Eye (tissue), 1 donor: ENCODE results near the gene NRG3.

ENCODE experiments used
- DNase-seq: peaks from one replicate; pipeline ENCODE4 v3.0.0-alpha.2; 2015

Gene NRG3

DNA sequence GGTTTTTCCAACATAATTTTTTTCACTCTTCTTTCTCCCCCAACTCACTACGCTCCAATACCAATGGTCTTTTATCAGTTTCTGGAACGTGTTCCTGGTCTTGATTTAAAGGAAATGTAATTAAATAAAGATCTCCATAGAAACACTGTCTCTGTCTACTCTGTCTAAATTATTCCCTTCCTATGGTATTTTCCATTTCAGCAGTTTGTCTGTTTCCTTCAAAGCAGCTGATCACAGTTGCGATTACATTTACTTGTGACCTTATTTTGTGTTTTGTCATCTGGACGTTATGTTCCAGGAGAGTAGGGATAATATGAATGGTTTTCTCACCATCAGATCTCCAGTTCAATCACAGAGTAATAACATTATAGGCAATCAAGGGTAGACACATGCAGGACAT, 359.2 kb downstream of the NRG3 start:
- no peak for DNase-seq

DNA sequence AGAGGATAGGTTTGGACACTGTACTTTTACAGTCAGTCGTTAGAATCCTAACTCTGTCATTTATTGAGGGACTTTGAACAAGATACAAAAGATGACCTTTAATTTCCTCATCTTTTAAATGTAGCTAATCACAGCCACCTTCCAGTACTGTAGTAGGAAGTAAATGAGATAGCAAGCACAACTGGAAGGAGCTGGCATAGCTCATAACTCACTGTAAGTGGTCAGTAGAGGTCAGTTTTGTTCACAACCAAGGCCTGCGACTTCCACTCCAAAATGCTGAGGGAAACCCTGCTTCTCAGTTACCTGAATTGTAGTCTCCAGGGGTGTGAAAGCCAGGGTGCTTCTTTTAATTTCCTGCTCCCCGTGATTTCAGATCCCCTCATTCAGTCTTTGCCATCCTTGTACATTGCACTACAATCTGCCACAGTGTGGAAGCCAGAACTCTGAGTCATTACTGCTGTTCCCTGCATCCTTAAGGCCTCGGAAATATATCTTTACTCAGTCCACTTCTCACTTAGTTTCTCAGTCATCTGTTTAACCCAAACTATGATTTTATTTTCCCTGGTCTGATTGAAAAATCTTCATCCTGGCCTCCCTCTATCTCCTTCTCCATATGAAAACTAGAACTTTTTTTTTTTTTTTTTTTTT, 361.2 kb downstream of the NRG3 start:
- DNase-seq = no peak

GRCh38 chr10:82238291-82238690, 363.3 kb downstream of the NRG3 start:
- no peak for DNase-seq

DNA sequence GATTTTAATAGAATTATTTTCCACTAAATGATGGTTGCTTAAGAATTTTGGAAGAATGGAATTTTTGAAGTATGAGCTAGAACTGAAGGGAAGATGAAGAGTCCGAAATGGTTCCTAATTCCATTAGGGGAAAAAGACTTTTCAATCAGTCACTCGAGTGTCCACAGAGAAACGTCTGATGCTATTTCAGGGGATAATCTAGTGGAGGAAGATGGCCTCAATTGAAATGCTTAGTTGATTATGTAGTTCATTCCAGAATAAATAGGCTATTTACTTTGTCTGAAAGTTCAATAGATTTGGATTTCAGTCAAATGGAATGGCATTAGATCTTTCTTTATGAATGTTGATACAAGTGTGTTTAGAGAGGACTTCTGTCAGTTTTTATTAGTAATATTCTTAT, 365.4 kb downstream of the NRG3 start:
- no peak for DNase-seq

DNA sequence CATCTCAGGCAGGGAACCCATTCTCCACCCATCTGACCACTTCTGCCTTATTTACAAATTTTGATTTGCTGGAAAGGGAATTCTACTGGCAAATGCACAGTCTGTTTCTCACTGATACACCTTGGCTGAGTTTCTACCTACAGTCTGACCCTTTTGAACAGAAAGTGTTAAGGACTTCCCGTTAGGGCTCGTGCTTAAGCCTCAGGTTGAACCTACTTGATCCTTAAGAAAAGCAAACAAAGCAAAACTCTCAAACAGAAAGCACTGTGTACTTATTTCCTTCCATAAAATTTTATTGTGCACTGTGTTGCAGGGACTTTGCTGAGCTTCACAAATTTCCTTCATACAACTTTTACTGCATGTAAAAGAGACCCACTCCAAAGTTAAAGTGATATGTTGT, 367.8 kb downstream of the NRG3 start:
- DNase-seq = no peak

DNA sequence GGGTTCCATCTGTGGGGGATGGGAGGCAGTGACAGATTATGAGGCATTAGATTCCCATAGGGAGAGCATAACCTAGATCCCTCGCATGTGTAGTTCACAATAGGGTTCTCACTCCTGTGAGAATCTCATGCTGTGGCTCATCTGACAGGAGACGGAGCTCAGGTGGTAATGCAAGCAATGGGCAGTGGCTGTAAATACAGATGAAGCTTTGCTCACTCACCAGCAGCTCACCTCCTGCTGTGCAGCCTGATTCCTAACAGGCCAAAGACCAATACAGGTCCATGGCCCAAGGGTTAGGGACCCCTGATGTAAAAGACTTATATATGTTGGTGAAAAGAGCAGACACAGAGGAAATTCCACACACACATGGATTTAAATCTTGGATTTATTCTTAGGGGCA, 370.2 kb downstream of the NRG3 start:
- peak; percentile 30 for DNase-seq

DNA sequence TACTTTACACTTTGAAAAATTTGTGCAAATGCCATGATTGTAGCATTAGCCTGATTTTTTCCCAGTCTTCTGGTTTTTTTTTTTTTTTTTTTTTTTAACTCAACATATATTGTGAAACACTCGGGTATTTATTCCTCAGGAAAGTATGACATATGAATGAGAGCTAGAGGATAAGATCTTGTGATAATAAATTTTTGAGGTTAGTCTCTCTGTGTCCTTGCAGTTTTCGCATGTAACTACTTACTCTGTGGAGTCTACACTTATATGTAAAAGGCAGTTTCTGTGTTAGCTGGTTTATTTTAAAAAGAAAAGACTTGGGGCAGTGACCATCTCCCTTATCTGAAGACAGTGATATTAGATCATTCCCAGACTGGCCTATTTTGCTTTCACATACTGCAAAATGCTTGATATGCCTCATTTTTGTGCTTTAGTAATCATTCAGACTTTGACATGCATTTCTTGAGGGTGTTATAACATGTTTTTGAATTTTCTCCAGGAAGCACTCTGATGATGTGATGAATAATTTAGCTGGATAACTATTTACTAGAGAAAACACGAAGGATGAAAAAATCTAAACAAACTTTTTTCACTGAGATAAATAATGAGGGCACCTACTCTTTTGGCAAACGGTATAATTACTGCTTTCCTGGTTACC, 371.0 kb downstream of the NRG3 start:
- DNase-seq = no peak

GRCh38 chr10:82249141-82249540, 374.1 kb downstream of the NRG3 start:
- peak; percentile 7 for DNase-seq

- peak; percentile 70 for DNase-seq
These were observed 376.4 kb downstream of the NRG3 start for GRCh38 chr10:82251222-82251906.

DNA sequence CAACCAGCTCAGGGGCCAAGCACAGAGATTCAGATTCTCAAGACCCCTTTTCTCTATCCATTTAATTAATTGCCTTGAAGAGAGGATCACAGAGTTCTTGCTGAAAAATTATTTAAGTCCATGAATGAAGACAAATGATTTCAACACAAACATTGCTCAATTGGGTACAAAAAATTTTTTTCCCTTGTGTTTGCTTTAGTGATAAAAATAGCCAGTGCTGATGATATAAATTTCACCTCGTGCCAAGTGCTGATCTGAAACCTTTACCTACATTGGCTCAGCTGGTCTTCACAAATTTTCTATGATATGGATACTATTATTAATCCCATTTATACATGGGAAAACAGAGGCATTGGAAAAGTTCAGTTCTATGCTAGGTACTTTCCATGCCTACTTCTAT, 377.1 kb downstream of the NRG3 start:
- DNase-seq = no peak

GRCh38 chr10:82254237-82254636, 379.2 kb downstream of the NRG3 start:
- no peak for DNase-seq

- DNase-seq = no peak
These were observed 381.3 kb downstream of the NRG3 start for GRCh38 chr10:82256275-82256674.

DNA sequence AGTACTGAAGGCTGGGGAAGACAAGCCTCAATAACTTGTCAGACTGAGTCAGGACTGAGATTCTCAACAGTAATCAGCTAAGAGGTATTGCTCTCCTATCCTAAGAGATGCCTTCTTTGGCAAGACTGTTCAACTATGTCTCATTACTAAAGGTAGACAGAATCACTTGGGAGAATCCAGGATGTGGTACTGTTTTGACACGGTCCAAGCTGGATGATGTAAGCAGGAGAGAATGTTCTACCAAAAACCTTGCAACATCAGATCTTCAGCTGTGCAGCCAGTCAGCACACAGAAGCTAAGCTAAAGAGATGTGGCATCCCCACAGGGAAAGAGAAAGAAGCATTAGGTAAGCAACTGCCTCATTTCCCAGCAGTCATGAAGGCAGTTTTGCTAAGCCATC, 391.4 kb downstream of the NRG3 start:
- DNase-seq = no peak

DNA sequence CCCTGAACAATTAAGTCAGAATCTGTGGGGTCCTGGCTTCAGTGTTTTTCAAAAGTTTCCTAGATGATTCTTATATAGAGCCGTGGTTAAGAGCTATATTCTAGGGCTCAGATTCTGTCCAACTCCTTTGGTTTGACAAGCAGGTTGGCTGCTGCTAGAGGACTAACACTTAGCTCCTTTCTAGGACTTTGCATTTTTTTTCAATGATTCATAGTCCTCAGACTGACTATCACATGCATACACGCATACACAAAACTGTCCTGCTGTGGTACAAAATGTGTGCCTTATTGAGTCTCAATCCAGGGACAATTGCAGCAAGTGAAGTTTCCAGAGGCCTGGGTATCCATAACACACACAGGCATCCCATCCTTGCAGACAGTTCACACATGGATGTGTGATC, 392.0 kb downstream of the NRG3 start:
- DNase-seq = no peak

GRCh38 chr10:82267465-82267864, 392.5 kb downstream of the NRG3 start:
- no peak for DNase-seq

GRCh38 chr10:82267960-82268359, 393.0 kb downstream of the NRG3 start:
- no peak for DNase-seq

DNA sequence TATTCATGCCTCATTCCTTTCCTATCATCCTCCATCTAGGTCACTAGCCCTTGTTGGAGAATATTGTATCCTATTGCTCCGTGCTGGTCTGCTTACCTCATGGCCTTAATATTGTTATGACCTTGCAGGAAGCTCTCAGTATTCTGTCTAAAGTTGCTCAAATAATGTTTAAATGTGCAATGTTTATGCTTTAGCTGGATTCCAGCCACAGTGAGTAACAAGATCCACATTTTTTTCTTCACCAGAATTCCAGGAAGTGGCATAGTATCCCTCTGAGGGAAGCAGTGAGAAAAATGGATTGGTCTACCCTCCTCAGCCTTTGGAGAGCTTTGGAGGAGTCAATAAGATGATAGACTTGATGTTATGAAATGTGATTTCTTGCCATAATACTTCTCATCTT, 402.6 kb downstream of the NRG3 start:
- no peak for DNase-seq

DNA sequence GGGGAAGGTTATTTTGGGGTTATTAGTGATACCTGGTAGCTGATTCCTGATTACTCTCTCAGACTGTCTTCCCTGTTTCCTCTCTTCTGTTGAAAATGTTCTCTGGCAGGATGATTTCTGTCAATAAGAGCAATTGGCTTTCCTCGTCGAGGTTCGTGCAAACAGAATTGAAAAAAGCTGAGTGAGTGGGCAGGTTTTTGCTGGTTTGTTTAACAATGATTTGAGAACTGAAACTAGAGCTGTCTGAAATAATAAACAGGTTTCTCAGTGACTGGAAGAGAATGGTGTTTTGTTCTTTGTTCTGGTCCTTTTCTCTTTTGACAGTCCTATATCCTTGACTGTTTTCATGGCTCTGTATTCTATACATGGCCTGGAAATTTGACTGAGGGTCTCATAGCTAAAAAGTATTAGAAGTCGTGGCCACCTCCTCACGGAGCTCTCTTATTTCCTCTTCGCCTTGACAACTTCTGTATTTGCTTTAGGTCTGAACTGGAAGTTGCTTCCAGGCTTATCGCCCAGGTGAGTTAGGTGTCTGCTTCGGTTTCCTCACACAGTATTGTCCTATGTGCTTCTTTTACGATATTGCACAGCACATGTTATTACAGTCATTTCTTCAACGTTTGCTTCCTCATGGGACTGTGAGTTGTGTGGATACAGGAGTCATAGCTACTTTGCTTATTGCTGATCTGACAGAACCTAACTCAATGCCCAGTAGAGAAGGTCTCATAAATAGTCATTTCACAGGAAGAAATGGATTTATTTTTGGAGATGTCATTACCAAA, 403.6 kb downstream of the NRG3 start:
- DNase-seq = no peak

- no peak for DNase-seq
These were observed 407.9 kb downstream of the NRG3 start for GRCh38 chr10:82282782-82283456.

- DNase-seq = no peak
These were observed 409.2 kb downstream of the NRG3 start for GRCh38 chr10:82284180-82284579.

- DNase-seq = no peak
These were observed 413.5 kb downstream of the NRG3 start for GRCh38 chr10:82288461-82288881.

- DNase-seq = no peak
These were observed 415.0 kb downstream of the NRG3 start for GRCh38 chr10:82289945-82290344.

- peak; percentile 49 for DNase-seq
These were observed 419.9 kb downstream of the NRG3 start for GRCh38 chr10:82294874-82295378.
